IPS-NIHi7 (cell line): ENCODE results near the gene ITPK1.

Experiments used
- DNase-seq: peaks from one replicate; pipeline ENCODE4 v3.0.0; 2012; ENCODE audit warnings: mixed read lengths; ENCODE audit errors: extremely low spot score

The ITPK1 gene

DNA sequence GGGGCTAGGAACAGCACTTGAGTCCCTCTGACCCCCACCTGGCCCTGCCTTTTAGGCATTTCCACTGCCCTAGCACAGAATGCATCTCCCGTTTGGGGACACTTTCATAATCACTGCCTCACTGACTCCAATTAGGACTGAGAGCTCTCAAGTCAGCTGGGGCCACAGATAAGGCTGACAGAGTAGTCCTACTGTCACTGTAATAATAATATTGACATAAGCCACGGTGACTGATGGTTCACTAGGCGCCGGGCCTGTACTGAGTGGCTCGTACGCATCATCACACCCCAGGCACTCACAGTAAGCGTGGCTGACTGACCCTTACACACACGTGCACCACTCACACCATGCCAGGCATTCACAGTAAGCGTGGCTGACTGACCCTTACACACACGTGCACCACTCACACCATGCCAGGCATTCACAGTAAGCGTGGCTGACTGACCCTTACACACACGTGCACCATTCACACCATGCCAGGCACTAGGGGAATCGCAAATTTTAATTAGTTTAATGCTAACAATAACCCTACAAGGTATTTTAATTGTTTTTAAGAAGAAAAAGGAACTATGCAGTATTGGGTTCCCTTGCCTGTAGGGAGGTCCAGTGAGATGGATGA lies 105.1 kb downstream of the ITPK1 start:
- DNase-seq = no peak

- no peak for DNase-seq
Observed at GRCh38 chr14:93010130-93010499, 105.6 kb downstream of the ITPK1 start.

GRCh38 chr14:93009471-93010129 lies 106.1 kb downstream of the ITPK1 start:
- no peak for DNase-seq

GRCh38 chr14:93008381-93008780 lies 107.3 kb downstream of the ITPK1 start:
- DNase-seq = no peak

DNA sequence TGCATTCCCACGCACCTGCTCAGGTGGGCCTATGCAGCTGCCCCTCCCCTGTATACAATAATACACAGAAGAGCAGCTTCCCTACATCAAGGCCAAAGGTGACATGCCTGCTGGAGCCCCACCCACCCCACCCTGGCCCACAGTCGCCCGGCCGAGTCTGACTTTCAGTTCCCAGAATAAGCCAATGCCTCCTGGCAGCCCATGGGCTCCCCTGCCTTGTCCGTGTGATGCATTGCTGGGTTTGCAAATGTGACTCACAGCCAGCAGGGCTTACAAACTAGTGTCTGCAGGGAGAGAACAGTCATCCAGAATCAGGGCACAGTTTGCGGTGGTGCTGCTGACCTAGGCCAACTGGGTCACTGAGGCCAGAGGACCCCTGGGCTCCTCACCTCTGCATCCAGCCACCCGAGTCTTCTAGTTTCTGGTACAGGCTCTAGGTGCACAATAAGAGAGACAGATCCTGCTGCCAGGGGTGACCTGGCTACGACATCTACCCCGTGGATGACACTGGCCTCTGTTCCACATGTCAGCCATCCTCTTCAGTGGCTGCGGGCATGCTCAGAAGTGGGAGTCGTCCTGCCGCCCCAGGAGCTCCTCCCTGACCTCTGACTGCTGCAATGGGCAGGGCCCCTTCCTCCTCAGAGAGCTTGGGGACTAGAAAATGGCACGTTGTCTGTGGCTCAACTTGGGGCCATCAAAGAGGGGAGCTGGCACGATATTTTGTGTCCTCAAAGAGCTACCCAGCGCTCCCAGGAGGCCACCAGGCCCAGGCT lies 108.3 kb downstream of the ITPK1 start:
- DNase-seq = no peak

- DNase-seq = no peak
Observed at GRCh38 chr14:93006567-93007051, 109.1 kb downstream of the ITPK1 start.

- DNase-seq = no peak
Observed at GRCh38 chr14:93005838-93006237, 109.9 kb downstream of the ITPK1 start.

DNA sequence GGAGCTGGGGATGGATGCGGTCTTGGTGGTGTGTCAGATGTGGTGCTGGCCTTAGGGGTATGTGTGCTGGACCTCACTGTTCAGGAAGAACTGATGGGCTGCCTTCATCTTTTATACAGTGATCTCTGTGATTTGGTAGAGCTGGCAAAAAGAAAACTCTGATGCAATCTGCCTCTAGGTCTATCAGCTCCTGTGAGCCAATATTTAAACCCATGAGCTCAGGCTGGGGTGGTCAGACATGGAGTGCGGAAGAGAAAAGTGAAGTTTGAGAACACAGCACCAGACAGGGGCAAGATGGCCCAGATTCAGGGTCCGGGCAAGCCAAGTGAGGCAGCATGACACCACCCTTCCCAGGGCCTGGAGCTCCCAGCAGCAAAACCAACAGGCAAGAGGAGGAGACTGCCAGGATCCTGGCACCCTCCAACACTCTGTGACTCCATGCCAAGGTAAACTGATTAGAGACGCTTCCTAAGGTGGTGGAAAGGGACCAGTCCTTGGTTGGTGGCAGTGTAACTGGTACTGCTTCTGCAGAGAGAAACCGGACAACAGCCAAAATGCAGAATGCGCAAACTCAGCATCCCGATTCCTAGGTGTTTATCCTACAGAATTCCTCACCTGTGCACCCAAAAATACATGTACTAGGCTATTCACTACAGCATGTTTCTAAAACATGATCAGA lies 110.5 kb downstream of the ITPK1 start:
- DNase-seq = no peak

- DNase-seq = no peak
Observed at GRCh38 chr14:93004699-93005082, 111.0 kb downstream of the ITPK1 start.

GRCh38 chr14:93003945-93004698 lies 111.6 kb downstream of the ITPK1 start:
- DNase-seq = no peak

DNA sequence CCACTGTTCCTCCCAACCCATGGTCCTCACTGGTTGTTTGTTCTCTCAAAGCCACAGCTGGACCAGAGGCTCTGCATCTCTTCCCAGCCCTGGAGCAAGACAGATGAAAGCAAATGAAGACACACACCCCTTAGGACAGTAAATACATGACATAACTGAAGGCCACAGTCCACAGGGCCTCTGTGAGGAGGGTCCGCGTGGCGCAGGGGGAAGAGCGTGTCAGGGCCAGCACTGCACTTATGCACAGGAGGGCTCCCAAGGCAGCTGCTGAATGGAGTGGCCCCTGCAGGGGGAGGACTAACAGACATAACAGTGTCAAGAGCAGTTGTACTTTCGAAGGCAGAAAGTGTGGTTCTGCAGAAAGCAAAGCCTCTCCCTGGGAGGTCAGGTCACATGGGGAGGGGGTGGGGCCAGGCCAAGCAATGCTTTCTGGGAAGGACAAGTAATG lies 112.8 kb downstream of the ITPK1 start:
- no peak for DNase-seq

- no peak for DNase-seq
Observed at GRCh38 chr14:93002049-93002448, 113.7 kb downstream of the ITPK1 start.

GRCh38 chr14:92998946-92999345 lies 116.8 kb downstream of the ITPK1 start:
- DNase-seq = no peak

DNA sequence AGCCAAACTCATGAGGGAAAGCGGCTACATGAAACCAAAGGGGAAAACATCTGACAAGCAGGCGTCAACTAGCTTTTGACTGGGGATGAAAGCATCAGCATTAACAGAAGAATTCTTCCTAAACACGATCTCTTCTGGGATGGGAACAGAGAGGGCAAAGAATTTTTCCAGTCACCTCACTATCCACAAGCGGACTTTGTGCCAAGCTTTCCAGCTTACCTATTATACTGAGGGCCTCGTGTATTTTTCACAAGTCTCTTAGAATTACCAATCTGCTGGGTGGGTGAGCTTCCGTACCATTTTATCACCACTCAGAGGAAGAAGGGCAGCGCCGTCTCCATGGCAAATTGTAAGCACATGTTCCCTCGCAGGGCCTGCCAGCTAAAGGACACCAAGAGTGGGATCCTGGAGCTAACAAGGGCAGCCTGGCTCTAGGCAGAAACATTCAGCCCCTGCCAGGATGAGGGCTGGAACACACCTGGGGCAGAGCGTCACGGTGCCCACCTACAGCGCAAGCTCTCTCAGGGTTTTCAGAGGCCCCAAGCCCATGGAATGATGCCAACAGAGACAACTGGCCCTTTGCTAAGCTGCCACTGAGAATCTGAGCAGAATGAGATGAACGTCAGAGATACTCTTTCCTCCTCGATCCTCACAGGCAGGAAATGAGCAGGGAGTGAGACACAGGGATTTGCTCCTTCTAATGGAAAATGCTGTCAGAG lies 118.2 kb downstream of the ITPK1 start:
- no peak for DNase-seq

DNA sequence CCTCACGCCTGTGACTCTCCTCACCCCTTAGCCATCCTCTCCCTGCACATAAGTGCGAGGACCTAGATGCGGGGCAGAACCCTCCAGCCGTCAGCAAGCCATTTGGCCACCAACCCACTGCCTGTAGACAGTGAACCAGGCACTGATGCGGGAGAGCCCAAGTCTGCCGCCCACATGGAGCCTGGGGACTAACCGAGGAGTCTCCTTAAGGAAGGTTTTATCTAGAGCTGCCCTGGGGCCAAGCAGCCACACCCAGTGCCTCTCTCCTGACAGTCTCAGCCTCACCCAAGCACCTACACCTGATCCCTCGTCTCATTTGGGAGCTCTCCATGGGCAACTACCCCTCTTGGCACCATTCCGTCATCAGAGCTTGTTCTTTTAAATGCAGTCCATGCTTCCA lies 120.1 kb downstream of the ITPK1 start:
- DNase-seq = no peak

DNA sequence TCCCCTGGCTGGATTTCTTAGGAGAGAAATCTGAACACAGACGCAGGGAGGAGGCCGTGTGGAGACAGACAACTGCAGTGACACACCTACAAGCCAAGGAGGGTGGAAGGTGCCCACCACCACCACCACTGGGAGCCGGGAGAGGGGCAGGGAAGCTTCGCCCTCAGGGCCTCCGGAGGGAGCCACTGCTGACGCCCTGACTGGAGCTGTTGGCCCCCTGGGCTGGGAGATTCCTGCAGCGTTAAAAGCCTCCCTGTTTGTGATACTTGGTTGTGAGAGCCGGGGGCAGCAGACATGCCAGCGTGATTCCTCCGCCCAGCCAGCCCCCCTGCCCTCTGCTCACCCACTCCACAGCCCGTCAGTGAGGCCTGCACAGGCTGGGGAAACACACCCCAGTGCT lies 120.8 kb downstream of the ITPK1 start:
- no peak for DNase-seq

- no peak for DNase-seq
Observed at GRCh38 chr14:92994131-92994676, 121.5 kb downstream of the ITPK1 start.

GRCh38 chr14:92993302-92993701 lies 122.4 kb downstream of the ITPK1 start:
- no peak for DNase-seq

DNA sequence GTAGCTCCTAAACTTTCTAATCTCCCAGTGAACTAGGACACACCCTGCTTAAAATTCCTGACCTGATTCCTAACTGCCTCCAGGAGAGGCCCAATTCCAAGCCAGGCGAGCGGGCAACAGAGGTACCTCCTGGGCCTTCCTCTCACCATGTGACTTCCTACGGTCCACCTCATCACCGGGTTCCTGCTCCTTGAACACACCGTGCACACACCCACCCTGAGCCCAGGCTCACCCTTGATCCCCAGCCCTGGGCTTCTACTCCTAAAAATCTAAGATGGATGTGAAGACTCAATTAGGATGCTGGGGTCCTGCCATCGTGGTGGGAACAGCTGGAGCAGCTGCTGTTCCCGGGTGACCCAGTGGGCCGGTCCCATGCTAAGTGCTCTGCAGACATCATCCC lies 124.2 kb downstream of the ITPK1 start:
- DNase-seq = no peak
